ENCODE results near the gene PRR11.

Gene PRR11

DNA sequence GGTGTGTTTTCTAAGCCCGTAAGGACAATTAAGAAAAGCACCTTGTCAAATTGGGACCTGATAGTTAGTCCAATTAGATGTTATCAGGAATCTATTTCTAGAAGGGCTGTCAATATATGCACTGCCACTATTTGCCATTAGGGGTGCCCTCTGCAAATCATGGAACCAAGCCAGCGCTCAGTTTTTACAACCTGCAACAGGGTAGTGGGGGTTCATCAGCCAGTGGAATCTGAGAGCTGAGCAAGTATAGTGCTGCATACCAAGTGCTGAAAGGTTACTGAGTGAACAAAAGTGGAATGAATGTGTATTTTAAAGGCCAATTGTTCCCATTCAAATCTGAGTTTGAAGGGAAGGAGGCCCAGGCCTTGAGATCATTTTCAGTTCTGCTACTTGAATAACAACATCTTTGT, 10.4 kb downstream of the PRR11 start:
- TF ChIP-seq CTCF (IDR thresholded peaks at IDR 0.05) = no peak
- Histone ChIP-seq H3K27me3 (no peaks in the 10 kb centered on the region), H3K9me3 (no peaks in the 10 kb centered on the region), H3K27ac (no peak overlapping the region), H3K4me1 (ENCODE audit: control insufficient read depth in 1 of 2, insufficient read depth in 1 of 2, low read depth in 1 of 2, low read length in 1 of 2) (no peaks in the 10 kb centered on the region), H3K36me3 (peaks cover 11% of the 10 kb centered on the region), H3K4me3 (ENCODE audit: low read depth in 1 of 2, low read length in 1 of 2) (no peak overlapping the region)

GRCh38 chr17:59167571-59168001, 12.0 kb downstream of the PRR11 start:
- H3K27me3 ChIP-seq = no peaks in the 10 kb centered on the region
- TF ChIP-seq CTCF (IDR thresholded peaks at IDR 0.05) = no peak
- H3K9me3 ChIP-seq = no peaks in the 10 kb centered on the region
- H3K36me3 ChIP-seq = peaks cover 20% of the 10 kb centered on the region
- no peak overlapping the region for H3K27ac ChIP-seq
- no peaks in the 10 kb centered on the region for H3K4me1 ChIP-seq (ENCODE audit: control insufficient read depth in 1 of 2, insufficient read depth in 1 of 2, low read depth in 1 of 2, low read length in 1 of 2)
- no peak overlapping the region for H3K4me3 ChIP-seq (ENCODE audit: low read depth in 1 of 2, low read length in 1 of 2)

DNA sequence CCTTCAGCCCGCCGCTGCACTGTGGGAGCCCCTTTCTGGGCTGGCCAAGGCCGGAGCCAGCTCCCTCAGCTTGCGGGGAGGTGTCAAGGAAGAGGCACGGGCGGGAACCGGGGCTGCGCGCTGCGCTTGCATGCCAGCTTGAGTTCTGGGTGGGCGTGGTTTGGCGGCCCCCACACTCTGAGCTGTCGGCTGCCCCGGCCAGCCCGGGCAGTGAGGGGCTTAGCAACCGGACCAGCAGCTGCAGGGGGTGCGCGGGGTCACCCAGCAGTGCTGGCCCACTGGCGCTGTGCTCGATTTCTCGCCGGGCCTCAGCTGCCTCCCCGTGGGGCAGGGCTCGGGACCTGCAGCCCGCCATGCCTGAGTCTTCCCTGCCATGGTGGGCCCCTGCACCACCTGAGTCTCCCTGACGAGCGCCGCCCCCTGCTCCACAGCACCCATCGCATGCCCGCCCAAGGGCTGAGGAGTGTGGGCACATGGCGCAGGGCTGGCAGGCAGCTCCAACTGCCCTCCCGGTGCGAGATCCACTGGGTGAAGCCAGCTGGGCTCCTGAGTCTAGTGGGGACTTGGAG, 17.0 kb downstream of the PRR11 start:
- Histone ChIP-seq H3K4me3 (ENCODE audit: low read depth in 1 of 2, low read length in 1 of 2) (no peak overlapping the region), H3K9me3 (no peaks in the 10 kb centered on the region), H3K36me3 (peaks cover 39% of the 10 kb centered on the region), H3K27me3 (no peaks in the 10 kb centered on the region), H3K4me1 (ENCODE audit: control insufficient read depth in 1 of 2, insufficient read depth in 1 of 2, low read depth in 1 of 2, low read length in 1 of 2) (no peaks in the 10 kb centered on the region), H3K27ac (no peak overlapping the region)
- no peak for TF ChIP-seq CTCF (IDR thresholded peaks at IDR 0.05)

DNA sequence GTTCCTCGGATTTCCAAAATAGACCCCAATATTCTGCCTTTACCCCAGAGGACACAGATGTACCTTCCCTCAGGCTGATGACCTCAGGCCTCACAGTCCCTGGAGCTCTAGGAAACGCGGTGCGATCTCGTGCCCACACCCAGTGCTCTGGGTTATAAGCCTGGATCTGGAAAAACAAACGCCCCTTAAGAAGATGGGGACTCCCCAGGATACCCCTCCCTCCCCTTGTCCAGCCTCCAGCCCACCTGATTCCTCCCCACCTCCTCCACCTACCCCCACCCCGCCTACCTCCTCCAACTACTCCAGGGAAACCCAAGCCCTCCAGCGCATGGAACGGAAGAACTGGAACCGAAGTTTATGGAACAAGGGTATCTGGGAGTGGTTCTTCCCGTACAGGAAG, 19.1 kb downstream of the PRR11 start:
- Histone ChIP-seq H3K4me1 (ENCODE audit: control insufficient read depth in 1 of 2, insufficient read depth in 1 of 2, low read depth in 1 of 2, low read length in 1 of 2) (no peaks in the 10 kb centered on the region), H3K9me3 (no peaks in the 10 kb centered on the region), H3K4me3 (ENCODE audit: low read depth in 1 of 2, low read length in 1 of 2) (no peak overlapping the region), H3K36me3 (peaks cover 44% of the 10 kb centered on the region), H3K27ac (no peak overlapping the region), H3K27me3 (no peaks in the 10 kb centered on the region)
- no peak for TF ChIP-seq CTCF (IDR thresholded peaks at IDR 0.05)

DNA sequence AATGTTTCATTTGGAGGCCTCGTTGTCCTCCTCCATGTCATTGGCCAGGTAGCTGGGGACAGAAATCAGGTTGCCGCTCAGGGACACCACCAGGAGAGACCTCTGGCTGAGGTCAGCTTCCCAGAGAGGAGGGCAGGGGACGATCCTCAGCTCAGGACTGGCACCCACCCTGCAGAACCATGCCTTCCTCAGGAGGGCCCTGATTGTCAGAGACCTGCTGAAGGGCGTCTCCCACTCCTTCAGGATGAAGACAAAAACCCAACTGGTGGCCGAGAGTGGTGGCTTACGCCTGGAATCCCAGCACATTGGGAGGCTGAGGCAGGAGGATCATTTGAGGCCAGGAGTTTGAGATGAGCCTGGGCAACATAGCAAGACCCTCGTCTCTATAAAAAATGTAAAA, 19.5 kb downstream of the PRR11 start:
- Histone ChIP-seq H3K36me3 (peaks cover 41% of the 10 kb centered on the region), H3K4me1 (ENCODE audit: control insufficient read depth in 1 of 2, insufficient read depth in 1 of 2, low read depth in 1 of 2, low read length in 1 of 2) (no peaks in the 10 kb centered on the region), H3K4me3 (ENCODE audit: low read depth in 1 of 2, low read length in 1 of 2) (no peak overlapping the region), H3K27ac (no peak overlapping the region), H3K9me3 (no peaks in the 10 kb centered on the region), H3K27me3 (no peaks in the 10 kb centered on the region)
- no peak for TF ChIP-seq CTCF (IDR thresholded peaks at IDR 0.05)

All from neutrophil (primary cell).